SK-N-SH treated with all-trans-retinoic acid at 6 μM for 48 hours (cell line): ENCODE measurements around the gene MBNL2.

ENCODE experiments used
- BACH2 ChIP-seq: fragments of 250-450 bp; sonication (Bioruptor Pico); IDR thresholded peaks from 2 replicates; pipeline ENCODE4 v1.9.0; 2021; ENCODE audit warnings: mild to moderate bottlenecking, borderline replicate concordance
- CSDC2 ChIP-seq: fragments of 250-450 bp; sonication (Bioruptor Pico); IDR thresholded peaks from 2 replicates; pipeline ENCODE4 v1.5.0; 2020; ENCODE audit warnings: mild to moderate bottlenecking, moderate library complexity
- OSR1 ChIP-seq: fragments of 250-450 bp; sonication (Bioruptor Pico); IDR thresholded peaks from 2 replicates; pipeline ENCODE4 v1.8.0; 2022; ENCODE audit warnings: moderate library complexity, mild to moderate bottlenecking, inconsistent platforms
- ZC3H10 ChIP-seq: fragments of 250-450 bp; sonication (Bioruptor Pico); IDR thresholded peaks from 2 replicates; pipeline ENCODE4 v1.5.1; 2021; ENCODE audit warnings: mild to moderate bottlenecking, moderate library complexity
- TF ChIP-seq, protein P1 (sequence below): fragments of 250-450 bp; sonication (Bioruptor Pico); IDR thresholded peaks from 2 replicates; pipeline ENCODE4 v1.8.0; 2020; ENCODE audit warnings: mild to moderate bottlenecking, moderate library complexity, borderline replicate concordance
- TF ChIP-seq, protein P2 (sequence below): fragments of 250-450 bp; sonication (Bioruptor Pico); IDR thresholded peaks from 2 replicates; pipeline ENCODE4 v1.5.1; 2020; ENCODE audit warnings: low read depth, mild to moderate bottlenecking, moderate library complexity

DNA sequence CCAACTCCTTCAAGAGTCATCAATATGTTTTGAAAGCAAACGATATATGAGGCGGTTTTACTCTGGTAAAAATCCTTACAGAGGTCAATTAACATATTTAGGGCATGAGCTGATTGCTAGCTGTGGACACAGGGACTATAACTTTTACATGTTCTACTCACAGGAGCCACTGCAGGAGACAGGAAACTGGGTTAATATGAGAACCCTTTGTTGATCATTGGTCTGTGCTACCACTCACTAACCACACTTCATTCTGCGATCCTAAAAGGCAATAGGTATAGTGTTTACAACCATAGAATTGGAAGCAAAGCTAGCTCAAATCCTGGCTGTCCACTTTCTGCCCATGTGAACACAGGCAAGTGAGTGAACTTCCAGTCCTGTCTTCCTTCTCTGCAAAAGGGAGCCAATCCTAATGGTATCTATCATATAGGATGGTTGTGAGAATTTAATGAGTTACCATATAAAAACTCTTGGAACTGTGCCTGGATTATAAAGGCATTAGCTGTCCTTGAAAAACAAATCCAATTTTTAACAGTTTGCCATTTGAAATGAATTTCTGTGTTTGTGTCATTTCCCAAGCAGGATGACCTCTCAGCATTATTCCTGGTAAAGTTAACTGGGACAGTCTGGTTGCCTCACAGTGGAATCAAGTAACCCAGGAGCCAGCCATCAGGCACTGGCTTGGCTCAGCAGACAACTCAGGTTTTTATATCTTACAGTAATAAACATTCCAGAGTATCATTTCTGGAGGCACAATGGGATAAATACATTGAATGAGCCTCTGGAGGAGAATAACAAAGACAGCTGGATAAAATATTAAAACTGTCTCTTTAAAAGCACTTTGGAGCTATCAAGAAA, 182.0 kb downstream of the MBNL2 start:
- no peak for TF ChIP-seq CSDC2 (CRISPR knock-in tag)
- no peak for TF ChIP-seq ZC3H10 (CRISPR knock-in tag)
- TF ChIP-seq BACH2, result no peak
- TF ChIP-seq, protein P1, sequence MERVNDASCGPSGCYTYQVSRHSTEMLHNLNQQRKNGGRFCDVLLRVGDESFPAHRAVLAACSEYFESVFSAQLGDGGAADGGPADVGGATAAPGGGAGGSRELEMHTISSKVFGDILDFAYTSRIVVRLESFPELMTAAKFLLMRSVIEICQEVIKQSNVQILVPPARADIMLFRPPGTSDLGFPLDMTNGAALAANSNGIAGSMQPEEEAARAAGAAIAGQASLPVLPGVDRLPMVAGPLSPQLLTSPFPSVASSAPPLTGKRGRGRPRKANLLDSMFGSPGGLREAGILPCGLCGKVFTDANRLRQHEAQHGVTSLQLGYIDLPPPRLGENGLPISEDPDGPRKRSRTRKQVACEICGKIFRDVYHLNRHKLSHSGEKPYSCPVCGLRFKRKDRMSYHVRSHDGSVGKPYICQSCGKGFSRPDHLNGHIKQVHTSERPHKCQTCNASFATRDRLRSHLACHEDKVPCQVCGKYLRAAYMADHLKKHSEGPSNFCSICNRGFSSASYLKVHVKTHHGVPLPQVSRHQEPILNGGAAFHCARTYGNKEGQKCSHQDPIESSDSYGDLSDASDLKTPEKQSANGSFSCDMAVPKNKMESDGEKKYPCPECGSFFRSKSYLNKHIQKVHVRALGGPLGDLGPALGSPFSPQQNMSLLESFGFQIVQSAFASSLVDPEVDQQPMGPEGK (CRISPR knock-in tag), result no peak
- TF ChIP-seq, protein P2, sequence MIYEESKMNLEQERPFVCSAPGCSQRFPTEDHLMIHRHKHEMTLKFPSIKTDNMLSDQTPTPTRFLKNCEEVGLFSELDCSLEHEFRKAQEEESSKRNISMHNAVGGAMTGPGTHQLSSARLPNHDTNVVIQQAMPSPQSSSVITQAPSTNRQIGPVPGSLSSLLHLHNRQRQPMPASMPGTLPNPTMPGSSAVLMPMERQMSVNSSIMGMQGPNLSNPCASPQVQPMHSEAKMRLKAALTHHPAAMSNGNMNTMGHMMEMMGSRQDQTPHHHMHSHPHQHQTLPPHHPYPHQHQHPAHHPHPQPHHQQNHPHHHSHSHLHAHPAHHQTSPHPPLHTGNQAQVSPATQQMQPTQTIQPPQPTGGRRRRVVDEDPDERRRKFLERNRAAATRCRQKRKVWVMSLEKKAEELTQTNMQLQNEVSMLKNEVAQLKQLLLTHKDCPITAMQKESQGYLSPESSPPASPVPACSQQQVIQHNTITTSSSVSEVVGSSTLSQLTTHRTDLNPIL (CRISPR knock-in tag), result no peak
- no peak for TF ChIP-seq OSR1 (CRISPR knock-in tag)
